ENCODE results near the gene C1orf159.
A peak's percentile ranks its signal among the peaks of the same experiment; 100 is the strongest.
"Not testable (repeated sequence)": the region's sequence is repeated elsewhere in the genome, so short reads cannot be mapped to it uniquely, and the experiment has no call there.

C1orf159 gene

DNA sequence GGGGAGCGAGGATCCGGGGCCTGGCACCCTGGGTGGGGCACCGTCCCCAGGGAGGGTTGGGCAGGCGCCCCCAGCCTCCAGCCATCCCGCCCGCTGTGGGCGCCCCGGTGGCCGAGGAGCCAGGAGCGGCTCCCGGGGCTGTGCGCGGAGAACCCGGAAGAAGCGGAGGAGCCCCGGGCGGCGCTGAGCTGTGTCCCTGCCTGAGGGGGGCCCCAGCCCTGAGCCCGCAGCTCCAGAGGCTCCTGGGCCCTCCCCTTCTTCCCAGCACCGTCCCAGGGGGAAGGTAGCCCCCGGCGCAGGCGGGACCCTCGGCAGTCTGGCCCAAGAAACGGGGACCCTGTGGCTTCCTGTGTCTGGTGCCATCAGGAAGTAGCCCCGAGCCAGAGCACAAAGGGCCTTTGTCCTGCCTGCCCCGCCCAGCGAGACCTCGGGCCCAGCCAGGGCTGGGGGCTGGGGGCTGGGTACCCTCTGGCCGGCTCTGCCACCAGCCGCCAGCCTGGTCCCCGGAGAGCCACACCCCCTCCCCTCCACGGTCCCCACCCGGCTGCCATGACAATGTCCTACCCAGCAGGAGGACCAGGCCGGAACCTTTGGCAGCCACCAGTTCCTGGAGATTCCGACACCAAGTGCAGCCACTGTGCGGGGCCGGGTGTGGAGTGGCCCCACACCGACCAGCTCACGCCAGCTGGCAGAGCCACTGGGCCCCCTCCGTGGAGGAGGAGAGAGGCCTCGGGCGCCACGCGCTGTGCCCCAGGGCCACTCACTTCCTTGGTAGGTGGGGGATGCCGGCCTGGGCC is 42.2 kb upstream of the C1orf159 start:
- Histone ChIP-seq H3K4me3 (ENCODE audit: low read length) (peak overlapping the region; percentile 77), H3K36me3 (ENCODE audit: control insufficient read depth, insufficient read depth, low read length, severe bottlenecking) (no peaks in the 10 kb centered on the region), H3K27me3 (replicated peaks; ENCODE audit: control insufficient read depth, insufficient read depth, low read length) (no peaks in the 10 kb centered on the region), H3K9ac (ENCODE audit: low read length) (peak overlapping the region; percentile 84), H3K4me1 (ENCODE audit: control insufficient read depth, insufficient read depth, low read length) (peaks cover 15% of the 10 kb centered on the region), H3K9me3 (ENCODE audit: control insufficient read depth, low read length) (no peaks in the 10 kb centered on the region)
- DNase-seq (ENCODE audit: low read depth) = peak; percentile 33

DNA sequence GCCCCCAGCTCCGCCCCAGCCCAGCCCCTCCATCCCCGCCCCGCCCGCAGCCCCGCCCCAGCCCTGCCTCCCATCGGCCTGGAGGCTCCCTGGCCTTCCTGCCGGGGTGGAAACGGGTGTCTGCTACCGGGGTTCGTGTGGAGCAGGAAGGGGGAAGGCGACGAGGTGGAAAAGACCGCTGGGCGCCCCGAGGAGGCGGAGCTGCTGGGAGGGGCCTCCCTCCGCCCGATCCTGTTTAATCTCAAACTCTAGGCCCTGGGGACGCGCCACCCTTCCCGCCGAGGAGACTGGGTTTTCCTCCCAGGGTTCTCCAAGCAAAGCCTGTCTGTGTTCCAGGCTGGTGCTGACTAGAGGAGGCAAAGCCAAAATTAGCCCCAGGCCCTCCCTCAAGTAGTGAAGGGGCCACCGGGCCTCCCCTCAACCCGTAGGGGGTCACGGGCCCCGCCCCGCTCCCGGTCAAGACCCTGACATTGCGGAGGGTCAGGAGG is 41.6 kb upstream of the C1orf159 start:
- no peaks in the 10 kb centered on the region for H3K27me3 ChIP-seq (replicated peaks; ENCODE audit: control insufficient read depth, insufficient read depth, low read length)
- peak overlapping the region; percentile 77 for H3K4me3 ChIP-seq (ENCODE audit: low read length)
- peak; percentile 83 for DNase-seq (ENCODE audit: low read depth)
- no peaks in the 10 kb centered on the region for H3K9me3 ChIP-seq (ENCODE audit: control insufficient read depth, low read length)
- peaks cover 15% of the 10 kb centered on the region for H3K4me1 ChIP-seq (ENCODE audit: control insufficient read depth, insufficient read depth, low read length)
- H3K9ac ChIP-seq (ENCODE audit: low read length) = peak overlapping the region; percentile 84
- H3K36me3 ChIP-seq (ENCODE audit: control insufficient read depth, insufficient read depth, low read length, severe bottlenecking) = no peaks in the 10 kb centered on the region

DNA sequence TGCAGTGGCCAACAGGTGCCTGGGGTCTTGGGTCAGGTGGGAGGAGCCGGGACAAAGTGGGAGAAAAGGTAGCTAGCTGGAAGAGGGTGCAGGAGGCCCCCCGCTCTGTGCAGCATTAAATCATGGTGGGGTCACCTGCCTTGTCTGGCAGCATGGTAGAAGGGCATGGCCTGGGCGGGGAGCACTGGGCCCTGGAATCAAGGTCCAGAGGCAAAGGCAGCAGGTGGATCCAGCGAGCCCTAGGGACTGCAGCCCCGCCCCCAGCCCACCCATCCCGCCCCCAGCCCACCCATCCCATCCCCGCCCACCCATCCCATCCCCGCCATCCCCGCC is 41.1 kb upstream of the C1orf159 start:
- H3K4me1 ChIP-seq (ENCODE audit: control insufficient read depth, insufficient read depth, low read length) = peaks cover 15% of the 10 kb centered on the region
- H3K36me3 ChIP-seq (ENCODE audit: control insufficient read depth, insufficient read depth, low read length, severe bottlenecking) = no peaks in the 10 kb centered on the region
- no peaks in the 10 kb centered on the region for H3K9me3 ChIP-seq (ENCODE audit: control insufficient read depth, low read length)
- no peak overlapping the region for H3K9ac ChIP-seq (ENCODE audit: low read length)
- no peak for DNase-seq (ENCODE audit: low read depth)
- no peak overlapping the region for H3K4me3 ChIP-seq (ENCODE audit: low read length)
- H3K27me3 ChIP-seq (replicated peaks; ENCODE audit: control insufficient read depth, insufficient read depth, low read length) = no peaks in the 10 kb centered on the region

DNA sequence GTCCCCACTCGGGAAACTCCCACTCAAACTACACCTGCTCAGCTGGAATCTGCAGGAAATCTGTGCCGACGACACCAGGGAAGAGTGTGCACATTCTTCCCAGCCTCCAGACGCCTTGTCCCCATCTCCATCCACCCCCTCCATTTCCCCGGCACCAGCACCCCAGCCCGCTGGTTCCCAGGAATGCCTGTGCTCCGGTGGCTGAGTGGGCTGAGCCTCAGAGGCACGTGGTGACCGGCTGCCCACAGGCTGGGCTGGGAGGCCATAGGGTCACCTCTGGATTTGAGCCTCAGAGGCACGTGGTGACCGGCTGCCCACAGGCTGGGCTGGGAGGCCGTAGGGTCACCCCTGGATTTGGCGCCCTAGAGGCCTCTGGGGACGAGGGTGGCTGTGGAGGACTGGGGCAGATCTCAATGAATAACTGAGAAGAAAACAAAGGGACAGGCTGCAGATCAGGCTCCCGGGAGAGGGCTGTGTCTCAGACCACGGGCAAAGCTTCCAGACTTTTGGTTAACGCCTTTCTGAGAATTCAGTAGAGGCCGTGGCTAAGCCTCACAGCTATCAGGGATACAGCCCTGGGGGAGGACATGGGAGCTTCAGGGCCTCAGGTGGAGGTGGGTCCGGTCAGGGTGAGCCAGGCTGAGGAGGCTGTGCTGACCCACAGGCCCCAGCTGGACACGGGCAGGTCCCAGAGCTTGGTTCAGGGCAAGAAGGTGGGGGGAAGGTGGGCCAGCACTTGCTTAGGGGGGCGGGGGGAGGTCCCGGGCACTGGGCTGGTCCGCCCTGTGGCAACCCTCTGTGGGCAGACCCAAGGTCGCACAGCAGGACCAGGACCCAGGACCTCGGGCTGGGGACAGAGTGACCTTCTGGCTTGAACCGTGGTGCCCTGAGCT is 40.5 kb upstream of the C1orf159 start:
- H3K4me1 ChIP-seq (ENCODE audit: control insufficient read depth, insufficient read depth, low read length) = peaks cover 15% of the 10 kb centered on the region
- DNase-seq (ENCODE audit: low read depth) = no peak
- no peaks in the 10 kb centered on the region for H3K36me3 ChIP-seq (ENCODE audit: control insufficient read depth, insufficient read depth, low read length, severe bottlenecking)
- no peaks in the 10 kb centered on the region for H3K27me3 ChIP-seq (replicated peaks; ENCODE audit: control insufficient read depth, insufficient read depth, low read length)
- H3K4me3 ChIP-seq (ENCODE audit: low read length) = no peak overlapping the region
- no peaks in the 10 kb centered on the region for H3K9me3 ChIP-seq (ENCODE audit: control insufficient read depth, low read length)
- no peak overlapping the region for H3K9ac ChIP-seq (ENCODE audit: low read length)

DNA sequence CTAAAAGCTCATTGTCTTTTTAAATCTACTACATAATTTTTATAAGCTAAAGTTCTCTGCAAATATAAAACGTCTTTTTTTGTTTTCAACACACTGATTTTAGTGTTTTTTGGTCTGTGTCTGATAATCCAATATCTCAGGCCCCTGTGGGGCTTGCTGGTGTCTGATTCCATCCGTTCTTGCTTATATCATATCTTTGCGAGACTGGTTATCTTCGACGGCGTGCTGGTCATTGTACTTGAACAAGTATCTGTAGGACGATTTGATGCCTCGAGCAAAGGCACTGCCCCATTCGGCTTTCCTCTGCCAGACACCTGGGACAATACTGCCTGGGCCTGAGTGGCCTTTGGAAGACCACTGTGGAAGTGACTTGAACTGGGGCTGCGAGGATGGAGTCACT is 39.4 kb upstream of the C1orf159 start:
- Histone ChIP-seq H3K27me3 (replicated peaks; ENCODE audit: control insufficient read depth, insufficient read depth, low read length) (no peaks in the 10 kb centered on the region), H3K9ac (ENCODE audit: low read length) (no peak overlapping the region), H3K9me3 (ENCODE audit: control insufficient read depth, low read length) (no peaks in the 10 kb centered on the region), H3K4me1 (ENCODE audit: control insufficient read depth, insufficient read depth, low read length) (peaks cover 15% of the 10 kb centered on the region), H3K4me3 (ENCODE audit: low read length) (no peak overlapping the region), H3K36me3 (ENCODE audit: control insufficient read depth, insufficient read depth, low read length, severe bottlenecking) (no peaks in the 10 kb centered on the region)
- DNase-seq (ENCODE audit: low read depth) = no peak

DNA sequence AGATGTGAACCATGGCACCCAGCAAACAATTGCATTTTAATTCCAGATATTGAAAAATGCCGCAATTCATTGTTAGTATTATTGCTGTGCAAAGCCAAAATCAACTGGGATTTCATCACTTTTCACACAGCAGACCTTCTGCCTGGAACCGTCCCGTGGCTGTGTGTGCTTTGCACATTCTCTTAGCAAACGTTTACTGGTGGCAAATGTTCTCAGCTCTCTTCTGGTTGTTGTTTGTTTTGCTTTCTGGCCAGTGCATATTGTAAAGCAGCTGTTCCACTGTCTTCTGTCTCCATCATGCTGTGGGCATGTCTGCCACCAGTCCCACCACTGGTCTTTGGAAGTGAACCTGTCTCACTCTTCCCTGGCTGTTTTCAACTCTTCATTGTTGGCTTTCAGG is 38.0 kb upstream of the C1orf159 start:
- Histone ChIP-seq H3K9ac (ENCODE audit: low read length) (no peak overlapping the region), H3K4me1 (ENCODE audit: control insufficient read depth, insufficient read depth, low read length) (peaks cover 15% of the 10 kb centered on the region), H3K9me3 (ENCODE audit: control insufficient read depth, low read length) (no peaks in the 10 kb centered on the region), H3K4me3 (ENCODE audit: low read length) (no peak overlapping the region), H3K36me3 (ENCODE audit: control insufficient read depth, insufficient read depth, low read length, severe bottlenecking) (no peaks in the 10 kb centered on the region), H3K27me3 (replicated peaks; ENCODE audit: control insufficient read depth, insufficient read depth, low read length) (no peaks in the 10 kb centered on the region)
- DNase-seq (ENCODE audit: low read depth) = no peak

DNA sequence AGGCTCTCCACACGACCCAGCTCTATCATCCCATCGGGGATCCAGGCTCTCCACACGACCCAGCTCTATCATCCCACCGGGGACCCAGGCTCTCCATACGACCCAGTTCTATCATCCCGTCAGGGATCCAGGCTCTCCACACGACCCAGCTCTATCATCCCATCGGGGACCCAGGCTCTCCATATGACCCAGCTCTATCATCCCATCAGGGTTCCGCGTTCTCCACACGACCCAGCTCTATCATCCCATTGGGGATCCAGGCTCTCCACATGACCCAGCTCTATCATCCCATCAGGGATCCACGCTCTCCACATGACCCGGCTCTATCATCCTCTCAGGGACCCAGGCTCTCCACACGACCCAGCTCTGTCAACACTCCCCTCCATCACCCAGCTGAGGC is 37.3 kb upstream of the C1orf159 start:
- H3K27me3 ChIP-seq (replicated peaks; ENCODE audit: control insufficient read depth, insufficient read depth, low read length); H3K36me3 ChIP-seq (ENCODE audit: control insufficient read depth, insufficient read depth, low read length, severe bottlenecking); H3K4me3 ChIP-seq (ENCODE audit: low read length); H3K9me3 ChIP-seq (ENCODE audit: control insufficient read depth, low read length); DNase-seq (ENCODE audit: low read depth); H3K9ac ChIP-seq (ENCODE audit: low read length): not testable (repeated sequence)
- peaks cover 15% of the 10 kb centered on the region for H3K4me1 ChIP-seq (ENCODE audit: control insufficient read depth, insufficient read depth, low read length)

DNA sequence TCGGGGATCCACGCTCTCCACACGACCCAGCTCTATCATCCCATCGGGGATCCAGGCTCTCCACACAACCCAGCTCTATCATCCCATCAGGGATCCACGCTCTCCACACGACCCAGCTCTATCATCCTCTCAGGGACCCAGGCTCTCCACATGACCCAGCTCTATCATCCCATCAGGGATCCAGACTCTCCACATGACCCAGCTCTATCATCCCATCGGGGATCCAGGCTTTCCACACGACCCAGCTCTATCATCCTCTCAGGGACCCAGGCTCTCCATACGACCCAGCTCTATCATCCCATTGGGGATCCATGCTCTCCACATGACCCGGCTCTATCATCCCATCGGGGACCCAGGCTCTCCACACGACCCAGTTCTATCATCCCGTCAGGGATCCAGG is 36.5 kb upstream of the C1orf159 start:
- not testable (repeated sequence) for H3K36me3 ChIP-seq (ENCODE audit: control insufficient read depth, insufficient read depth, low read length, severe bottlenecking); DNase-seq (ENCODE audit: low read depth); H3K9ac ChIP-seq (ENCODE audit: low read length); H3K9me3 ChIP-seq (ENCODE audit: control insufficient read depth, low read length); H3K4me3 ChIP-seq (ENCODE audit: low read length); H3K27me3 ChIP-seq (replicated peaks; ENCODE audit: control insufficient read depth, insufficient read depth, low read length); H3K4me1 ChIP-seq (ENCODE audit: control insufficient read depth, insufficient read depth, low read length)

DNA sequence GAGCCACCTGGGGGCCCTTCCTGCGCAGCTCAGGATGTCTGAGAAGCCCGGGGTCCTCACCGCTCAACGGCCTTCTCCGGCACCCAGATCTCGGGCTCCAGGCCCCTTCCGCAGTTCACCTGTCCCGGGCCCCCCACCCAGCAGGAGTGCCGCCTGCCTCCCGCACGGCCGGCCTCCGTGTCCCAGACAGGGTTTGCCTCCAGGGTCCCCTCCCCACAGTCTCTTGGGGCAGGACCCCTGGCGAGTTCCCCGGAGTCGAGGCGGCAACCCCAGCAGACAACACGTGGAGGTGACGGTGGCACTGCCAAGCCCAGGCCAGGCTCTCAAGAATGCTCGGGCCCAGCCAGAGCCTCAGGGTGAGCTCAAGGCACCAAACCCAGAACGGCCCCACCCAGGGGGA is 35.4 kb upstream of the C1orf159 start:
- no peak overlapping the region for H3K9ac ChIP-seq (ENCODE audit: low read length)
- H3K36me3 ChIP-seq (ENCODE audit: control insufficient read depth, insufficient read depth, low read length, severe bottlenecking) = no peaks in the 10 kb centered on the region
- no peaks in the 10 kb centered on the region for H3K9me3 ChIP-seq (ENCODE audit: control insufficient read depth, low read length)
- H3K4me3 ChIP-seq (ENCODE audit: low read length) = no peak overlapping the region
- peaks cover 9% of the 10 kb centered on the region for H3K27me3 ChIP-seq (replicated peaks; ENCODE audit: control insufficient read depth, insufficient read depth, low read length)
- H3K4me1 ChIP-seq (ENCODE audit: control insufficient read depth, insufficient read depth, low read length) = peaks cover 9% of the 10 kb centered on the region
- DNase-seq (ENCODE audit: low read depth) = no peak

DNA sequence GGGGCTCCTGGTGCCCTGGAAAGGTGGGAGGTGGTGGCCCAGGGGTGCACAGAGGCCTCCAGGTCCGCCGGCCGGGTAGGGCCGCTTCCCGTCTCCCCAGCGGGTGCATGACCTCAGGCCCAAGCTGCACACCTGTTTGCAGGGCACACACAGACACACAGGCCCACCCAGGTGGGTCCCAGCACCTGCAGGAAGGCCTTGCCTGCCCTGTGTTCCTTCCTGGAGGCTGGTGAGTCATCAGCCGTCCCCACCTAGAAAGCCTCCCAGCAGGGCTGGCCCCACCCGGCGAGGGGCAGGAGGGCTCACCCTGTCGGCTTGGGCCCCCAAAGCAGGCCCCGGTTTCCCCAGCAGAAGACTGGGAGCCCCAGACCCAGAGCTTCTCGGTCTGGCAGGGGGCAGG is 34.2 kb upstream of the C1orf159 start:
- Histone ChIP-seq H3K9ac (ENCODE audit: low read length) (no peak overlapping the region), H3K4me3 (ENCODE audit: low read length) (no peak overlapping the region), H3K36me3 (ENCODE audit: control insufficient read depth, insufficient read depth, low read length, severe bottlenecking) (no peaks in the 10 kb centered on the region), H3K4me1 (ENCODE audit: control insufficient read depth, insufficient read depth, low read length) (peaks cover 9% of the 10 kb centered on the region), H3K9me3 (ENCODE audit: control insufficient read depth, low read length) (no peaks in the 10 kb centered on the region), H3K27me3 (replicated peaks; ENCODE audit: control insufficient read depth, insufficient read depth, low read length) (peaks cover 13% of the 10 kb centered on the region)
- no peak for DNase-seq (ENCODE audit: low read depth)

DNA sequence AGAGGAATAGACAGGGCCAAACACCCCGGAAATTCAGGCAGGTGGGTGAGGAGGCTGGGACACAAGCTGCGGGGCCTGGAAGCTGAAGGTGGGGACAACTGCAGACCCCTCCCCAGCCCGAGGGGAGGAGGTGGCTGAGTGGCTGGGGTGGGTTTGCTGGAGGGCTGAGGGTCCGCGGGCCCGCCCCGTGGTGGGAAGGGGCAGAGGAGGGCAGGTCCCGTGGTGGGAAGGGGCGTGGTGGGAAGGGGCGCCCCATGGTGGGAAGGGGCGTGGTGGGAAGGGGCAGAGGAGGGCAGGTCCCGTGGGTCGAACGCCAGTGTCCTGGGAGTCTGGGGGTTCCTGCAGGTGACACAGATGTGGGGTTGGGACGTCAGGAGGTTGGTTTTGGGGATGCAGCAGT is 33.5 kb upstream of the C1orf159 start:
- no peaks in the 10 kb centered on the region for H3K9me3 ChIP-seq (ENCODE audit: control insufficient read depth, low read length)
- H3K4me1 ChIP-seq (ENCODE audit: control insufficient read depth, insufficient read depth, low read length) = peaks cover 9% of the 10 kb centered on the region
- no peak overlapping the region for H3K4me3 ChIP-seq (ENCODE audit: low read length)
- no peak overlapping the region for H3K9ac ChIP-seq (ENCODE audit: low read length)
- no peaks in the 10 kb centered on the region for H3K36me3 ChIP-seq (ENCODE audit: control insufficient read depth, insufficient read depth, low read length, severe bottlenecking)
- peaks cover 14% of the 10 kb centered on the region for H3K27me3 ChIP-seq (replicated peaks; ENCODE audit: control insufficient read depth, insufficient read depth, low read length)
- DNase-seq (ENCODE audit: low read depth) = no peak
